K562 (cell line): ENCODE measurements around the gene FES. TPM values are rescaled to one million over a fixed set of nuclear protein-coding genes. Genes with fewer than 3 reads are reported as not detected.
A peak's percentile ranks its signal among the peaks of the same experiment; 100 is the strongest.

ENCODE experiments used
- ATF6 ChIP-seq: sonication (generic); formaldehyde crosslinking; IDR thresholded peaks from 2 replicates; pipeline ENCODE4 v1.4.0; 2020; ENCODE audit warnings: mild to moderate bottlenecking, missing genetic modification reagents
- BCOR ChIP-seq: fragments of 450-650 bp; IDR thresholded peaks from 2 replicates; pipeline ENCODE4 v1.6.1; 2016
- BRCA1 ChIP-seq, 2 experiments: fragments of 450-650 bp in 1 of 2; sonication (generic) in 1 of 2; formaldehyde crosslinking in 1 of 2; IDR thresholded peaks; 2 replicates each; pipeline versions ENCODE4 v1.5.0 to v1.6.1; 2017 to 2020; ENCODE audit warnings: mild to moderate bottlenecking in 1 of 2, missing genetic modification reagents in 1 of 2
- CREB3 ChIP-seq: fragments of 450-650 bp; conservative IDR thresholded peaks from 2 replicates; pipeline ENCODE4 v1.6.1; 2016; ENCODE audit warnings: missing genetic modification characterization, low read depth, mild to moderate bottlenecking, missing compliant biosample characterization, moderate library complexity
- CREM ChIP-seq: IDR thresholded peaks from 2 replicates; pipeline ENCODE4 v1.6.1; 2014; ENCODE audit warnings: antibody characterized with exemption, low read depth
- EP400 ChIP-seq: fragments of 450-650 bp; IDR thresholded peaks from 2 replicates; pipeline ENCODE4 v1.6.1; 2017; ENCODE audit warnings: antibody characterized with exemption, mild to moderate bottlenecking, moderate library complexity
- HDAC1 ChIP-seq, 2 experiments: fragments of 450-650 bp; IDR thresholded peaks; 2 replicates each; pipeline ENCODE4 v1.6.1; 2016 to 2017; ENCODE audit warnings: inconsistent platforms in 1 of 2, mild to moderate bottlenecking in 1 of 2, moderate library complexity in 1 of 2
- LEF1 ChIP-seq: fragments of 450-650 bp; IDR thresholded peaks from 2 replicates; pipeline ENCODE4 v1.6.1; 2016; ENCODE audit warnings: mild to moderate bottlenecking
- MBD2 ChIP-seq: sonication (generic); IDR thresholded peaks from 2 replicates; pipeline ENCODE4 v1.6.1; 2016; ENCODE audit warnings: low read depth, borderline replicate concordance
- MTA3 ChIP-seq: fragments of 450-650 bp; formaldehyde crosslinking; IDR thresholded peaks from 2 replicates; pipeline ENCODE4 v1.6.1; 2017; ENCODE audit warnings: mild to moderate bottlenecking, borderline replicate concordance
- NEUROD1 ChIP-seq: fragments of 150-350 bp; IDR thresholded peaks from 2 replicates; pipeline ENCODE4 v1.6.1; 2014; ENCODE audit warnings: borderline replicate concordance, low read length, low read depth; ENCODE audit not compliant: partially characterized antibody
- NFE2 ChIP-seq: IDR thresholded peaks from 2 replicates; pipeline ENCODE4 v1.6.1; 2014; ENCODE audit warnings: antibody characterized with exemption, low read depth
- POLR2A ChIP-seq: fragments of 450-650 bp; conservative IDR thresholded peaks from 2 replicates; pipeline ENCODE4 v1.6.1; 2016
- POLR2B ChIP-seq: fragments of 450-650 bp; IDR thresholded peaks from 2 replicates; pipeline ENCODE4 v1.6.1; 2018; ENCODE audit warnings: low read depth; ENCODE audit not compliant: partially characterized antibody
- PRDM10 ChIP-seq: fragments of 450-650 bp; IDR thresholded peaks from 2 replicates; pipeline ENCODE4 v1.6.1; 2018; ENCODE audit not compliant: partially characterized antibody
- TCF7L2 ChIP-seq: fragments of 150-350 bp; IDR thresholded peaks from 2 replicates; pipeline ENCODE4 v1.6.1; 2016; ENCODE audit warnings: low read depth, mild to moderate bottlenecking, low read length, moderate library complexity
- ZBTB2 ChIP-seq: fragments of 450-650 bp; IDR thresholded peaks from 2 replicates; pipeline ENCODE4 v1.6.1; 2016; ENCODE audit warnings: antibody characterized with exemption
- ZNF134 ChIP-seq: fragments of 250-450 bp; sonication (Bioruptor Pico); conservative IDR thresholded peaks from 2 replicates; pipeline ENCODE4 v1.4.0; 2020
- ZNF197 ChIP-seq: fragments of 200-800 bp; sonication (Bioruptor generic); IDR thresholded peaks from 2 replicates; pipeline ENCODE4 v1.6.1; 2016; ENCODE audit warnings: low read depth, missing genetic modification characterization, missing compliant biosample characterization
- ZNF324 ChIP-seq: fragments of 250-450 bp; sonication (Bioruptor Pico); IDR thresholded peaks from 2 replicates; pipeline ENCODE4 v1.4.0; 2020; ENCODE audit warnings: mild to moderate bottlenecking
- ZNF436 ChIP-seq: fragments of 250-450, 450-650 bp; sonication (Bioruptor Pico); formaldehyde crosslinking; IDR thresholded peaks from 2 replicates; pipeline ENCODE4 v1.7.0; 2020; ENCODE audit warnings: mild to moderate bottlenecking
- polyA plus RNA-seq, 8 experiments: library from polyadenylated mRNA; depleted of rRNA in 4 of 8; stranded (reverse) in 5 of 8; unstranded in 3 of 8; fragments of >200 nt; fragmentation: Nextera tagmentation in 2 of 8; fragmentation: Illumina TruSeq in 1 of 8; extraction: Ambion mirVana in 2 of 8; extraction: Trizol in 1 of 8; gene quantifications; 2 replicates each; pipeline versions ENCODE4 v1.2.1 to v1.2.3, GENCODE V29; 2011 to 2014; ENCODE audit warnings: inconsistent platforms in 1 of 8, missing spikeins in 1 of 8
- total RNA-seq, 7 experiments: library from RNA; depleted of rRNA in 6 of 7; stranded (reverse); fragments of >200 nt in 6 of 7; fragmentation: Illumina TruSeq in 2 of 7; extraction: Trizol in 2 of 7; gene quantifications; 2 replicates each; pipeline versions ENCODE4 v1.2.1 to v1.2.3, GENCODE V29; 2011 to 2021; ENCODE audit warnings: low replicate concordance in 1 of 7

The FES gene
- total and polyA plus RNA-seq, 9 of the 15 experiments (the other 6 are each of a cell fraction or from before 2014, with no cell fraction given): 0.38 to 2.6 (median 0.82) TPM

- peak; percentile 35 for TF ChIP-seq PRDM10
- peak in 1 of 2 experiments; percentile 56; a peak in 2 of 4 replicates for TF ChIP-seq HDAC1 (IDR thresholded peaks at IDR 0.05)
- TF ChIP-seq POLR2A: peak; percentile 75
- TF ChIP-seq MBD2: peak; percentile 52; the same call in 1 of the 2 replicates
- peak; percentile 61 for TF ChIP-seq CREM
- peak; percentile 27; the same call in 1 of the 2 replicates for TF ChIP-seq ZBTB2
- peak; percentile 46 for TF ChIP-seq POLR2B
- TF ChIP-seq ATF6 (CRISPR knock-in tag): 0 out of 2 replicates have a peak, but pooled peaks have one; percentile 13
- TF ChIP-seq LEF1: peak; percentile 30; the same call in 1 of the 2 replicates
- peak; percentile 59 for TF ChIP-seq MTA3
- TF ChIP-seq TCF7L2: no peak
- 0 out of 2 replicates have a peak, but pooled peaks have one; percentile 32 for TF ChIP-seq NFE2
- peak; percentile 57; the same call in 1 of the 2 replicates for TF ChIP-seq EP400
- 0 out of 2 replicates have a peak, but pooled peaks have one; percentile 44 for TF ChIP-seq CREB3 (tag)
- 0 out of 2 replicates have a peak, but pooled peaks have one; percentile 14 for TF ChIP-seq ZNF134 (CRISPR knock-in tag)
- TF ChIP-seq BRCA1 (IDR thresholded peaks at IDR 0.05): no peak
- no peak for TF ChIP-seq BRCA1 (CRISPR knock-in tag; IDR thresholded peaks at IDR 0.05)
- peak; percentile 52 for TF ChIP-seq NEUROD1
- TF ChIP-seq ZNF436: no peak
- no peak; the same call in 1 of the 2 replicates for TF ChIP-seq ZNF197
- TF ChIP-seq BCOR: 0 out of 2 replicates have a peak, but pooled peaks have one; percentile 38
- TF ChIP-seq ZNF324: no peak
These were observed 14.5 kb upstream of the FES start (continued) for GRCh38 chr15:90869601-90870353.
